Neural progenitor cell (in vitro differentiated cells): Measurements from ENCODE around the gene UMAD1. TPM values are rescaled to one million over a fixed set of nuclear protein-coding genes. Genes with fewer than 3 reads are reported as not detected.
A peak's percentile ranks its signal among the peaks of the same experiment; 100 is the strongest.

ENCODE experiments used
- DNase-seq: peaks from one replicate; pipeline ENCODE4 v3.0.0-alpha.2; 2016; ENCODE audit warnings: low spot score
- H2AFZ ChIP-seq: fragments of 200-600 bp; sonication (generic); replicated peaks from 2 replicates; pipeline ENCODE4 v1.6.1; 2016; ENCODE audit warnings: antibody characterized with exemption
- H3F3A ChIP-seq: fragments of 200-600 bp; sonication (generic); 2 replicates; pipeline ENCODE4 v1.6.1; 2016; ENCODE audit warnings: antibody characterized with exemption, low read depth
- H3K27ac ChIP-seq: fragments of 200-600 bp; sonication (generic); 2 replicates; pipeline ENCODE4 v1.5.1; 2016; ENCODE audit warnings: mild to moderate bottlenecking
- H3K27me3 ChIP-seq: fragments of 200-600 bp; sonication (generic); 2 replicates; pipeline ENCODE4 v1.6.1; 2016; ENCODE audit warnings: mild to moderate bottlenecking, moderate library complexity
- H3K36me3 ChIP-seq: fragments of 200-600 bp; sonication (generic); 2 replicates; pipeline ENCODE4 v1.5.1; 2016
- H3K4me1 ChIP-seq: fragments of 200-600 bp; sonication (generic); 2 replicates; pipeline ENCODE4 v1.6.1; 2016; ENCODE audit warnings: mixed run types
- H3K4me2 ChIP-seq: fragments of 200-600 bp; sonication (generic); 2 replicates; pipeline ENCODE4 v1.6.1; 2016
- H3K4me3 ChIP-seq: fragments of 200-600 bp; sonication (generic); 2 replicates; pipeline ENCODE4 v1.5.1; 2016
- H3K79me2 ChIP-seq: fragments of 200-600 bp; sonication (generic); 2 replicates; pipeline ENCODE4 v1.6.1; 2016; ENCODE audit warnings: low read depth
- H3K9ac ChIP-seq: fragments of 200-600 bp; sonication (generic); 2 replicates; pipeline ENCODE4 v1.6.1; 2016
- H3K9me3 ChIP-seq: fragments of 200-600 bp; sonication (generic); 2 replicates; pipeline ENCODE4 v1.5.1; 2016; ENCODE audit warnings: low read depth
- H4K20me1 ChIP-seq: fragments of 200-600 bp; sonication (generic); 2 replicates; pipeline ENCODE4 v1.6.1; 2016; ENCODE audit warnings: low read depth
- H3K27ac Mint-ChIP-seq: 3 replicates; pipeline ENCODE4 v1.8.0; 2021; ENCODE audit warnings: mixed read lengths
- H3K27me3 Mint-ChIP-seq: 2 replicates; pipeline ENCODE4 v1.8.0; 2022; ENCODE audit warnings: low read depth, mild to moderate bottlenecking, inconsistent platforms, moderate library complexity, mixed read lengths; ENCODE audit not compliant: insufficient read depth
- H3K36me3 Mint-ChIP-seq: 3 replicates; pipeline ENCODE4 v1.8.0; 2021; ENCODE audit warnings: mixed read lengths
- H3K4me1 Mint-ChIP-seq: 3 replicates; pipeline ENCODE4 v1.8.0; 2021; ENCODE audit warnings: mixed read lengths
- H3K4me3 Mint-ChIP-seq: 3 replicates; pipeline ENCODE4 v1.8.0; 2021; ENCODE audit warnings: mild to moderate bottlenecking, moderate library complexity, mixed read lengths
- H3K9me3 Mint-ChIP-seq: 3 replicates; pipeline ENCODE4 v1.8.0; 2020; ENCODE audit warnings: mixed read lengths
- EZH2 ChIP-seq: fragments of 200-600 bp; sonication (generic); IDR thresholded peaks from 2 replicates; pipeline ENCODE4 v1.6.1; 2017; ENCODE audit warnings: antibody characterized with exemption, mild to moderate bottlenecking, moderate library complexity
- EZH2phosphoT487 ChIP-seq: fragments of 200-600 bp; sonication (generic); IDR thresholded peaks from 2 replicates; pipeline ENCODE4 v1.6.1; 2017; ENCODE audit warnings: antibody characterized with exemption
- total RNA-seq: library from RNA; depleted of rRNA; stranded (reverse); fragments of >200 nt; gene quantifications from 2 replicates; pipeline ENCODE4 v1.2.3, GENCODE V29; 2015; ENCODE audit warnings: low replicate concordance
- TF ChIP-seq, protein P1 (sequence below): fragments of 200-600 bp; sonication (generic); IDR thresholded peaks from 2 replicates; pipeline ENCODE4 v1.5.1; 2017; ENCODE audit warnings: antibody characterized with exemption, mild to moderate bottlenecking

Gene UMAD1
- total RNA-seq, 1 donor from 2014 or later: 23.0 TPM

DNA sequence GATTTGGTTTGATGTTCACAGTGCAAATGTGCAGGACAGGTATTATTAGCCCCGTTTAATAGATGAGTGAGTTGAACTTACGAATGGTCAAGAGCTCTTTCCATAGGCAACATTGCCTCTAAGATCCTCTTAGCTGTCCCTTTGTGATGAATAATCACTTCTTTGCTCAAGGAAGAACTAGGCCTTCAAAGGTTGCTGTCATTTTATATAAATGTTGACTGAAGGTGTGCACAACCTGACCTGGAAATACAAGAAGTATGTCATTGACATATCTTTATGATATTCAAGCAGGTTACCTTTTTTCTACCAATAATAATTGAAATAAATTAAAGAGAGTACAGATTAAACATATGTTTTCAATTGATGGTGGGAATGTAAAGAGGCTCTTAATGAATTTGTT is 279.5 kb downstream of the UMAD1 start:
- Histone ChIP-seq H3K4me3 (no peak overlapping the region), H3K36me3 (no peaks in the 10 kb centered on the region), H3K9ac (no peak overlapping the region), H3K4me2 (peak overlapping the region; percentile 11), H2AFZ (no peak overlapping the region), H3K27me3 (no peaks in the 10 kb centered on the region), H3K4me1 (peaks cover 41% of the 10 kb centered on the region), H3K9me3 (no peaks in the 10 kb centered on the region), H3K27ac (no peak overlapping the region), H4K20me1 (no peaks in the 10 kb centered on the region), H3F3A (no peaks in the 10 kb centered on the region), H3K79me2 (no peaks in the 10 kb centered on the region)
- H3K36me3 Mint-ChIP-seq: no peaks in the 10 kb centered on the region
- no peaks in the 10 kb centered on the region for H3K9me3 Mint-ChIP-seq
- no peak overlapping the region for H3K27ac Mint-ChIP-seq
- peaks cover 30% of the 10 kb centered on the region for H3K4me1 Mint-ChIP-seq
- H3K4me3 Mint-ChIP-seq: no peak overlapping the region
- H3K27me3 Mint-ChIP-seq: no peaks in the 10 kb centered on the region
- DNase-seq: no peak
- TF ChIP-seq, protein P1, sequence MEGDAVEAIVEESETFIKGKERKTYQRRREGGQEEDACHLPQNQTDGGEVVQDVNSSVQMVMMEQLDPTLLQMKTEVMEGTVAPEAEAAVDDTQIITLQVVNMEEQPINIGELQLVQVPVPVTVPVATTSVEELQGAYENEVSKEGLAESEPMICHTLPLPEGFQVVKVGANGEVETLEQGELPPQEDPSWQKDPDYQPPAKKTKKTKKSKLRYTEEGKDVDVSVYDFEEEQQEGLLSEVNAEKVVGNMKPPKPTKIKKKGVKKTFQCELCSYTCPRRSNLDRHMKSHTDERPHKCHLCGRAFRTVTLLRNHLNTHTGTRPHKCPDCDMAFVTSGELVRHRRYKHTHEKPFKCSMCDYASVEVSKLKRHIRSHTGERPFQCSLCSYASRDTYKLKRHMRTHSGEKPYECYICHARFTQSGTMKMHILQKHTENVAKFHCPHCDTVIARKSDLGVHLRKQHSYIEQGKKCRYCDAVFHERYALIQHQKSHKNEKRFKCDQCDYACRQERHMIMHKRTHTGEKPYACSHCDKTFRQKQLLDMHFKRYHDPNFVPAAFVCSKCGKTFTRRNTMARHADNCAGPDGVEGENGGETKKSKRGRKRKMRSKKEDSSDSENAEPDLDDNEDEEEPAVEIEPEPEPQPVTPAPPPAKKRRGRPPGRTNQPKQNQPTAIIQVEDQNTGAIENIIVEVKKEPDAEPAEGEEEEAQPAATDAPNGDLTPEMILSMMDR: no peak
- TF ChIP-seq EZH2phosphoT487 (no peak), EZH2 (no peak)

DNA sequence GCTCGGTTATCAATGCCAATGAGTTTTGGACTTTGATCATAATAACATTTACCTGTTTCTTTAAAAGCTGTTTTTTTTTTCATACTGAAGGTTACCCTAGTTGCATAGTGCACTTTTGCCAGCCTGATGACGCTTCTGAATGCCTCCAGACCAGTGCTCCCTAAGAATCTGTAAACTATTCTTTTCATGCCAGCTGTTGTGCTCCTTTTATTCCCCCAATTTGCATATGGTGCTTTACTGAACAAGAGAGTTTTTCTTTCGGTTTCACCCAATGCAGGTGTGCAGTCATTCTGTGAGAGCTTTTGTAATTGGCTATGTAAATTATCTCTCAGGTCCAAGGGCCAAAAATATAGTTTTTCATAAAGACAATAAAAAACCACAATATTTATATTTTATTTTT is 279.9 kb downstream of the UMAD1 start:
- Histone ChIP-seq H3K4me1 (peaks cover 41% of the 10 kb centered on the region), H3K4me2 (peak overlapping the region; percentile 11), H3K9me3 (no peaks in the 10 kb centered on the region), H2AFZ (no peak overlapping the region), H3K9ac (no peak overlapping the region), H3K79me2 (no peaks in the 10 kb centered on the region), H3F3A (no peaks in the 10 kb centered on the region), H3K27me3 (no peaks in the 10 kb centered on the region), H3K36me3 (no peaks in the 10 kb centered on the region), H3K27ac (no peak overlapping the region), H4K20me1 (no peaks in the 10 kb centered on the region), H3K4me3 (no peak overlapping the region)
- Mint-ChIP-seq H3K9me3 (no peaks in the 10 kb centered on the region), H3K36me3 (no peaks in the 10 kb centered on the region), H3K4me1 (peaks cover 30% of the 10 kb centered on the region), H3K4me3 (no peak overlapping the region), H3K27me3 (no peaks in the 10 kb centered on the region), H3K27ac (no peak overlapping the region)
- DNase-seq: peak; percentile 36
- TF ChIP-seq EZH2: no peak
- TF ChIP-seq, protein P1: no peak
- no peak for TF ChIP-seq EZH2phosphoT487

DNA sequence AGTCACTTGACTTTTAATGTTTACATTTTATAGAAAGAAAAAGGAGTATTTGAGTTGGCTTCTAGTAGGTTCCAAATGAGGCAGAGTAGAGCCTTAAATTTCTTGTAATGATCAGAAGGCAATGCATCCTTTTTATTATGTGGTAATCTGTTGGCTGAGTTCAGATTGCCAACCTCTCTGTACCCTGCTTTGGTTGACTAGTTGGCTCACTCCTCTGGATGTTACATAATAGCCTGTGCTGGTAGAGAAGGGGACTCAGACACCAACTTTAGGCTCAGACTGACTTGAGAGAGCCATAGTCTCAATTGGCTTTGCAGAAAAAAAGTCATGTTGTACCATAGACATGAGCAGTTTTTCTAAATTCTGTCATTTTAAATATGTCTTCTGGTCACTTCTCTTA is 281.3 kb downstream of the UMAD1 start:
- H3K9me3 ChIP-seq: no peaks in the 10 kb centered on the region
- H3K79me2 ChIP-seq: no peaks in the 10 kb centered on the region
- H3K4me1 ChIP-seq: peaks cover 41% of the 10 kb centered on the region
- H3K9me3 Mint-ChIP-seq: no peaks in the 10 kb centered on the region
- H3K4me3 ChIP-seq: no peak overlapping the region
- no peak overlapping the region for H3K27ac ChIP-seq
- no peaks in the 10 kb centered on the region for H3K36me3 ChIP-seq
- H3K9ac ChIP-seq: no peak overlapping the region
- no peaks in the 10 kb centered on the region for H3K27me3 ChIP-seq
- H2AFZ ChIP-seq: no peak overlapping the region
- H4K20me1 ChIP-seq: no peaks in the 10 kb centered on the region
- no peaks in the 10 kb centered on the region for H3K36me3 Mint-ChIP-seq
- H3K27ac Mint-ChIP-seq: no peak overlapping the region
- no peak for TF ChIP-seq EZH2
- TF ChIP-seq, protein P1: no peak
- TF ChIP-seq EZH2phosphoT487: no peak
- H3K27me3 Mint-ChIP-seq: no peaks in the 10 kb centered on the region
- no peak for DNase-seq
- H3K4me1 Mint-ChIP-seq: peaks cover 30% of the 10 kb centered on the region
- H3F3A ChIP-seq: no peaks in the 10 kb centered on the region
- H3K4me3 Mint-ChIP-seq: no peak overlapping the region
- H3K4me2 ChIP-seq: no peak overlapping the region
